Measurements from ENCODE around the gene KRTAP10-12. TPM values are rescaled to one million over a fixed set of nuclear protein-coding genes. Genes with fewer than 3 reads are reported as not detected.

KRTAP10-12 gene
- total RNA-seq, 3 donors from 2014 or later (not counting 1 experiment from before 2014, with no cell fraction given): not detected

- WGBS (ENCODE audit: insufficient coverage): 88% methylated on average over 6 of the region's 6 CpGs
- Histone ChIP-seq H3K9me3 (ENCODE audit: control insufficient read depth, insufficient read depth, low read length) (no peaks in the 10 kb centered on the region), H3K4me3 (ENCODE audit: low read length) (no peak overlapping the region), H3K27ac (ENCODE audit: low read length) (no peak overlapping the region), H3K36me3 (ENCODE audit: control insufficient read depth, insufficient read depth, low read length) (no peaks in the 10 kb centered on the region), H3K4me1 (ENCODE audit: control insufficient read depth, insufficient read depth, low read length) (peaks cover 15% of the 10 kb centered on the region), H3K27me3 (ENCODE audit: control insufficient read depth, insufficient read depth, low read length) (peaks cover 18% of the 10 kb centered on the region)
- no peaks in the 10 kb centered on the region for H3K9me3 Mint-ChIP-seq
- TF ChIP-seq, protein P1, sequence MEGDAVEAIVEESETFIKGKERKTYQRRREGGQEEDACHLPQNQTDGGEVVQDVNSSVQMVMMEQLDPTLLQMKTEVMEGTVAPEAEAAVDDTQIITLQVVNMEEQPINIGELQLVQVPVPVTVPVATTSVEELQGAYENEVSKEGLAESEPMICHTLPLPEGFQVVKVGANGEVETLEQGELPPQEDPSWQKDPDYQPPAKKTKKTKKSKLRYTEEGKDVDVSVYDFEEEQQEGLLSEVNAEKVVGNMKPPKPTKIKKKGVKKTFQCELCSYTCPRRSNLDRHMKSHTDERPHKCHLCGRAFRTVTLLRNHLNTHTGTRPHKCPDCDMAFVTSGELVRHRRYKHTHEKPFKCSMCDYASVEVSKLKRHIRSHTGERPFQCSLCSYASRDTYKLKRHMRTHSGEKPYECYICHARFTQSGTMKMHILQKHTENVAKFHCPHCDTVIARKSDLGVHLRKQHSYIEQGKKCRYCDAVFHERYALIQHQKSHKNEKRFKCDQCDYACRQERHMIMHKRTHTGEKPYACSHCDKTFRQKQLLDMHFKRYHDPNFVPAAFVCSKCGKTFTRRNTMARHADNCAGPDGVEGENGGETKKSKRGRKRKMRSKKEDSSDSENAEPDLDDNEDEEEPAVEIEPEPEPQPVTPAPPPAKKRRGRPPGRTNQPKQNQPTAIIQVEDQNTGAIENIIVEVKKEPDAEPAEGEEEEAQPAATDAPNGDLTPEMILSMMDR (IDR thresholded peaks at IDR 0.05): no peak
- DNase-seq (no peak), ATAC-seq (no peak)
- no peak overlapping the region for H3K4me3 Mint-ChIP-seq
- H3K4me1 Mint-ChIP-seq: peaks cover 10 to 23% of the 10 kb centered on the region in 2 donors
- no peak overlapping the region for H3K27ac Mint-ChIP-seq
- H3K36me3 Mint-ChIP-seq: no peaks in the 10 kb centered on the region
- peaks cover 26 to 34% of the 10 kb centered on the region in 2 donors for H3K27me3 Mint-ChIP-seq (ENCODE audit: low read depth in 2 of 2)
- intact Hi-C loops (cut with micrococcal nuclease): no loop called here
These were observed 29.9 kb downstream of the KRTAP10-12 start for GRCh38 chr21:44726826-44727225.

- intact Hi-C loops (cut with micrococcal nuclease): no loop called here
- Histone ChIP-seq H3K4me3 (ENCODE audit: low read length) (no peak overlapping the region), H3K4me1 (ENCODE audit: control insufficient read depth, insufficient read depth, low read length) (peaks cover 15% of the 10 kb centered on the region), H3K27ac (ENCODE audit: low read length) (no peak overlapping the region), H3K27me3 (ENCODE audit: control insufficient read depth, insufficient read depth, low read length) (peaks cover 18% of the 10 kb centered on the region), H3K9me3 (ENCODE audit: control insufficient read depth, insufficient read depth, low read length) (no peaks in the 10 kb centered on the region), H3K36me3 (ENCODE audit: control insufficient read depth, insufficient read depth, low read length) (no peaks in the 10 kb centered on the region)
- peaks cover 30 to 34% of the 10 kb centered on the region in 2 donors for H3K27me3 Mint-ChIP-seq (ENCODE audit: low read depth in 2 of 2)
- no peak for DNase-seq
- 92% methylated on average over 8 of the region's 8 CpGs for WGBS (ENCODE audit: insufficient coverage)
- H3K4me1 Mint-ChIP-seq: peaks cover 10 to 23% of the 10 kb centered on the region in 2 donors
- no peak overlapping the region for H3K4me3 Mint-ChIP-seq
- no peaks in the 10 kb centered on the region for H3K9me3 Mint-ChIP-seq
- no peaks in the 10 kb centered on the region for H3K36me3 Mint-ChIP-seq
- TF ChIP-seq, protein P1 (IDR thresholded peaks at IDR 0.05): no peak
- no peak for ATAC-seq
- H3K27ac Mint-ChIP-seq: no peak overlapping the region
These were observed 30.3 kb downstream of the KRTAP10-12 start for GRCh38 chr21:44727321-44727720.

- DNase-seq (no peak), ATAC-seq (no peak)
- H3K36me3 ChIP-seq (ENCODE audit: control insufficient read depth, insufficient read depth, low read length): no peaks in the 10 kb centered on the region
- no peak overlapping the region for H3K4me3 Mint-ChIP-seq
- no peak overlapping the region for H3K4me3 ChIP-seq (ENCODE audit: low read length)
- H3K27me3 ChIP-seq (ENCODE audit: control insufficient read depth, insufficient read depth, low read length): peaks cover 14% of the 10 kb centered on the region
- intact Hi-C loops (cut with micrococcal nuclease): no loop called here
- H3K27me3 Mint-ChIP-seq (ENCODE audit: low read depth in 2 of 2): peaks cover 27 to 31% of the 10 kb centered on the region in 2 donors
- no peak overlapping the region for H3K27ac ChIP-seq (ENCODE audit: low read length)
- peaks cover 13% of the 10 kb centered on the region for H3K4me1 ChIP-seq (ENCODE audit: control insufficient read depth, insufficient read depth, low read length)
- peaks cover 8 to 21% of the 10 kb centered on the region in 2 donors for H3K4me1 Mint-ChIP-seq
- TF ChIP-seq, protein P1 (IDR thresholded peaks at IDR 0.05): no peak
- no peaks in the 10 kb centered on the region for H3K9me3 ChIP-seq (ENCODE audit: control insufficient read depth, insufficient read depth, low read length)
- 68% methylated on average over 9 of the region's 9 CpGs for WGBS (ENCODE audit: insufficient coverage)
- no peaks in the 10 kb centered on the region for H3K9me3 Mint-ChIP-seq
- H3K36me3 Mint-ChIP-seq: no peaks in the 10 kb centered on the region
- H3K27ac Mint-ChIP-seq: no peak overlapping the region
These were observed 30.8 kb downstream of the KRTAP10-12 start for GRCh38 chr21:44727757-44728156.

DNA sequence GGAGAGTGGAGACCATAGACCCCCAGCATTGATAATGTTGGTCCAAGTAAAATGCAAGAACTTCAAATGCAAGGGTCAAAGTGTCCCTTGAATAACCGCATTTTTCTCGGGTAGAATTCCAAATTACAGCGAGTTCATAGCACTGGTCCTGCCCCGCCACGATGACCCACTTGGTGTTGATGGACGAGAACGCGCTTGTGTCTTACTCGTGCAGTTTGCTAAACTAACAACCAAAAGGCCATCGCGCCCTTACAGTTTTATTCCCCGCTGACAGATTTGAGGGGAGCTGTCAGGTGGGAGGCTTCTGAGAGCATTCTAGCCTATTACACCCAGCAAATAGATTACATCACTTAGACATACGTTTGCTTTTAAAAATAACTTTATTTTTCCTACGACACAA, 31.7 kb downstream of the KRTAP10-12 start:
- Mint-ChIP-seq H3K27me3 (ENCODE audit: low read depth in 2 of 2) (peaks cover 20 to 23% of the 10 kb centered on the region in 2 donors), H3K4me1 (peaks cover 0 to 11% of the 10 kb centered on the region in 2 donors), H3K9me3 (no peaks in the 10 kb centered on the region), H3K27ac (no peak overlapping the region), H3K36me3 (no peaks in the 10 kb centered on the region), H3K4me3 (no peak overlapping the region)
- Histone ChIP-seq H3K36me3 (ENCODE audit: control insufficient read depth, insufficient read depth, low read length) (no peaks in the 10 kb centered on the region), H3K4me1 (ENCODE audit: control insufficient read depth, insufficient read depth, low read length) (peaks cover 3% of the 10 kb centered on the region), H3K27me3 (ENCODE audit: control insufficient read depth, insufficient read depth, low read length) (peaks cover 6% of the 10 kb centered on the region), H3K9me3 (ENCODE audit: control insufficient read depth, insufficient read depth, low read length) (no peaks in the 10 kb centered on the region), H3K27ac (ENCODE audit: low read length) (no peak overlapping the region), H3K4me3 (ENCODE audit: low read length) (no peak overlapping the region)
- TF ChIP-seq, protein P1 (IDR thresholded peaks at IDR 0.05): no peak
- WGBS (ENCODE audit: insufficient coverage): 85% methylated on average over 12 of the region's 14 CpGs
- ATAC-seq: no peak
- intact Hi-C loops (cut with micrococcal nuclease): no loop called here
- DNase-seq: no peak
